Measurements from ENCODE around the gene MCUB.
"Not testable (repeated sequence)": the region's sequence is repeated elsewhere in the genome, so short reads cannot be mapped to it uniquely, and the experiment has no call there.

Gene MCUB

DNA sequence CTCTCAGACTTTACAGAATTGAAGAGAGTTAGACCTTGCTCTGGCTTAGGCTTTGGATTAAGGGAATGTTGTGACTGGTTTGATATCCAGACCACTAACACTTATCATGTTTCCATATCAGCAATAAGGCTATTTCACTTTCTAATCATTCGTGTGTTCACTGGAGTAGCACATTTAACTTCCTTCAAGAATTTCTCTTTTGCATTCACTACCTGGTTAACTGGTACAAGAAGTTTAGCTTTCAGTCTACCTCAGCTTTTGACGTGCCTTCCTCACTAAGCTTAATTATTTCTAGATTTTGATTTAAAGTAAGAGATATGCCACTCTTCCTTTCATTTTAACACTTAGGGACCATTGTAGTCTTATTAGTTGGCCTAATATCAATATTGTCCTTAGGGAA, 80.6 kb downstream of the MCUB start:
- no peak for DNase-seq

DNA sequence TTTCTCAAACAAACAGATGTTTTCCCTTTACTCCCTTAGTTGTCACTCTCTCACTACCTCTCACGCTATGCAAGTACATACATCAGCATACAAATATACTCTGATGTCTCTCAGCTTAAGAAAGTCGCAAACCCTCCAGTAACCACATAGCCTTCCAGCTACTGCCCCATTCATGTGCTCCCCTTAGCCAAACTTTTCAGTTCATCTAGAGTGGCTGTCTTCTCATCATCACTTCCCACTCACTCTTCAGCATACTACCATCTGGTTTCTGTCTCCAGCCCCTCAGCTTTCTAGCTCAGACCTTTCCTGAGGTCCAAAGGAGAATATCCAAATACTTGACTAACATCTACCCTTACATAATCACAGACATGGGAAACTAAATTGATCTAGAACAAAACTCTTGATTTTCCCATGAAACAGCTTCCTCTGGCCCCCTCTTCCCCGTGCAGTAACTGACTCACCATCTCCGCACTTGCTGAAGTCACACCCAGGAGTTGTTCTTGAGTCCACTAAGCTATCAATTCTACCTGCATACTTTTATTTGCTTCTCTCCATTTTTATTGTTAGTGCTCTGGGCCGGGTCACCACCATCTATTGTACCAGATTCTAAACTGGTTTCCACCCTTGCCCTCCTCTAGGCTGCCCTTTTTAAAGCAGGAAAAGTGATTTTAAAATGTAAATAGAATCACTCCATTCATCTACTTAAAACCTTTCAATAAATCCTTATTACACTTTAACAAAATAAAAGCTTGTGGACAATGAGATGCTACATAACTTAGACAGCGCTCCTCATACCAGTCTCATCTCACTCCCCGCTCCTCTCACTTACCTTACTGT, 86.0 kb downstream of the MCUB start:
- DNase-seq = no peak

DNA sequence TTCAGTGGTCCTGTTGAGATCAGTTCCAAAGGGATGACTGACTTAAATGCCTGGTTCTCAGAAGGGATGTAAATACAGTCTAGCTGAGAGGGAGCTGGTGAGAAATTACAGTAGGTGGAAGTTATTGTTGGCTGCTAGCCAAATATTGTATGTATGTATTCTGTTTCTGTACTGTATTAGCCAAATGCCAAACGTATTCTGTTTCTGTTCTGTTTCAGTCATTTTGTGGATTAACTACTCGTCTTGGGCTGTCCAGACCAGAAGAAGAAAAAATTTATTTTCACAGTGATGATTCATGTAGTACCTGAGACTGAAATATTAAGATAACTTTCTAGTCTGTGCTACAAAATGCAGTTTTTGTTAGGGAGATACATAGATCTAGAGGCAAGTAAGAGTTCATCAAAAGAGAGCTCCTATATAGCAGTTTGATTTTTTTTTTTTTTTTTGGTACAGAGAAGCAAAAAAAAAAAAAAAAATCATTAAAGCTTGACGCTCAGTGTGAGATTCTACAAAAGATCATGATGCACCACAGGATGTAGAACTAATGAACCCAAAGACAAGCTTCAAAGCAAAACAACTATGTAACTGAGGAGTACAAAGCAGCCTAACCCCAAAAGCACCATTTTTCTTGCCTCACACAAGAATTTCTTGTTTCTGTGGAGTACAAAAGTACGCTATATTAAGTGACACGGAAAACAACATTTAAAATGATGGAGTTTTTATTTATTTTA, 88.4 kb downstream of the MCUB start:
- no peak for DNase-seq

DNA sequence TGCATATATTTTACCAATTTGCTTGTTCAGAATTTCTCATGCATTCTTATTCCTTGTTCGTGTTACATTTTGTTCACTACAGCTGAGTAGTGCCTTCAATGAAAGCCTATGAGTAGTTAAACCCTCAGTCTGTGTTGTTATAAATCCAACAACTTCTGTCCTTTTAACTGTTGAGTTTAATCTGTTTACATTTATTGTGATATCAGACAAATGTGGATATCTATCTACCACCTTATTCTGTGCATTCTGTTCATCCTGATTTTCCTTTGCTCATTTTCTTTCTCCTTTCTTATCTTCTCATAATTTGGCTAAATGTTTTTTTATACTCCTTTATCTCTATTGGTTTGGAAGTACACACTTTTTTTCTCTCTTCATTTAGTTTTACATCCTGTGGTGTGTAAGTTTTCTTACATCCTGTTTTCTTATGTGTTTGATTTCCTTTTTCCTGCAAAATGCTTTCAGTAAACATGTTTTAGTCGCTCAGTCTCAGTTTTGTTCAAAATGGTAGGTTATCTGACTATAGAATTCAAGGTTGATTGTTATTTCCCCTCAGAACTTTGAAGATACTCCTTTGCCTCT, 89.0 kb downstream of the MCUB start:
- DNase-seq = no peak

DNA sequence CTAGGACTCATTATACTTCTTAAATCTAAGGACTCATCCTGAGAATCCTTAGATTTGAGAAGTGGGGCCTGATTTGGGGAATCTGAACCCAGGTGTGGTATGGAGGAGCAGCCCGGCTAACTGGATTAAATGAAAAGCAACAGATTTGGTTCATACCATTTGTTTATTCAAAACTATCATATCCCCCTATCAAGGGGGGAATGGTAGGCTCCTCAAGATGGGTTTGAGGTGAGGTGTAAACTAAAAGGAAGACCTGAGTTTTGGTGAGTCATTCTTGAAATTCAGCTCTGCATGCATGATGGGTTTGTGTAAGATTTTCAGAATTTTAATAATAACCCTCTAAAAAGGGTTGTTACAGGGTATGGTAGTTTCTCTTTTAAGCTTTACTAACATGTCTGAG, 89.8 kb downstream of the MCUB start:
- no peak for DNase-seq

DNA sequence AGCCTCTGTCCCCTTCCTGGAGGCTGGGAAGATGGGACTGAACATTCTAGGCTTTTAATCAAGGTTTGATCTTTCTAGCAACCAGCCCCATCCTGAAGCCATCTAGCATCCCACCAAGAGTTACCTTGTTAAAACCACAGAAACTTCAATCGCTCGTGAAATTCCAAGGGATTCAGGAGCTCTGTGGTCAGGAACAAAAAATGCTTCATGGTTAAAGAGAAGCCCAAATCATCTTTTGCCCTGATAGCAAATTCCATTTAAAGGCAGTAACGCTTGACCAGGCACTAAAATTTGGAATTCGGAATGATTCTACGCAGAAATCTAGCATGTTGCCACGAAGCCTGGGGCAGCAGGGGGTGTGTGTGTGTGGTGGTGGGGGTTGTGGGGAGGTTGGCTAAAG, 95.3 kb downstream of the MCUB start:
- no peak for DNase-seq

DNA sequence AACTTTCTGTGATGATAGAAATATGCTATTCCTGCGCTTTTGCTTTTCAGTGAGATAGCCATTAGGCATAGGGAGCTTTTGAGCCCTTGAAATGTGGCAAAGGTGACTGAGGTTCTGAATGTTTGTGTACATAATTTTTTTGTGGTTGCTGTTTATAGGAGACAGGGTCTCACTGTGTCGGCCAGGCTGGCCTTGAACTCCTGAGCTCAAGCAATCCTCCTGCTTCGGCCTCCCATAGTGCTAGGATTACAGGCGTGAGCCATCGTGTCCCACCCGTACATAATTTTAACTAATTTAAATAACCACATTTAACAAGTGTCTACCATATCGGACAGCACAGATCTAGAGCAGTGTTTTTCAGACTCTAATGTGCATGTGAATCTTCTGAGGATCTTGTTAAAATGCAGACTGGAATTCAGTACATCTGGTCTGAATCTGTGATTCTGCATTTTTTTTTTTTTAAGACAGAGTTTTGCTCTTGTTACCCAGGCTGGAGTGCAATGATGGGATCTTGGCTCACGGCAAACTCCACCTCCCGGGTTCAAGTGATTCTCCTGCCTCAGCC, 97.9 kb downstream of the MCUB start:
- DNase-seq = no peak

DNA sequence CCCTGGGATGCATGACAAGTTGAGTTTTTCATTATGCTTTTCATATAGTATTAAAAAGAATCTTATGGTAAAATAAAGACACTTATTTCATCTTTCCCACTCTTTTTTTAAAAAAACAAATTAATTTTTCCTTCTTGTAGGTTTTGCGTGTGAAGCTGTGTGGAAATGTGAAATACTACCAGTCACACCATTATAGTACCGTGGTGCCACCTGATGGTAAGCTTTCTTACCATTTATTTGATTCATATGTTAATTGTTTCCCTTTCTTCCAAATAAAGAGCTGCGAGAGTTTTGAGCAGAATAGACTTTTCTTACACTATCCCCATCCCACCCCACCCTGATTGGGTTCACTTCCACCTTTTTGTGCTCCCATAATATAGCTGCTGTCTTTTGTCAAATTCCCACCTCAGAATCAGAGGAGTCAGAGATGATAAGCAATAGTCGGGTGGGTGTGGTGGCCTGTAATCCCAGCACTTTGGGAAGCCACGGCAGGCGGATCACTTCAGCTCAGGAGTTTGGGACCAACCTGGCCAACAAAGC, 98.9 kb downstream of the MCUB start:
- DNase-seq = no peak

DNA sequence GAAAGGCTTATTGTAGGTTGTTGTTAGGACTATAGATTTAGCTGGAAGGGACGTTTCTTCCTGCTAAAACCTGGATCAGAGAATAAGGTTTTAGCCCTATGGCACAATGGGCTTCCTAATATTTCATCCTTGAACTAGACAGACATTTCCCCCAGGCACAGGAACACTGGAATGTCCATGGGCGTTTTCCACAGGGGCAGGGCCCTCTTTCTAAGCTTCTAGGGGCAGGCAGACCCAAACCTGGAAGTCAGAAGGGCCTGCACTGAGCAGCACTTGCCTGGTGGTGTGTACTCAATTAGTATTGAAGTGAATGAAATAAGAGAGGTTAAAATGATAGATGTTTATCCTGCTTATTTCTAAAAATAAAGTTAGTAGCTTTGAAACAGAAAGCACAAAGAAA, 102.1 kb downstream of the MCUB start:
- no peak for DNase-seq

DNA sequence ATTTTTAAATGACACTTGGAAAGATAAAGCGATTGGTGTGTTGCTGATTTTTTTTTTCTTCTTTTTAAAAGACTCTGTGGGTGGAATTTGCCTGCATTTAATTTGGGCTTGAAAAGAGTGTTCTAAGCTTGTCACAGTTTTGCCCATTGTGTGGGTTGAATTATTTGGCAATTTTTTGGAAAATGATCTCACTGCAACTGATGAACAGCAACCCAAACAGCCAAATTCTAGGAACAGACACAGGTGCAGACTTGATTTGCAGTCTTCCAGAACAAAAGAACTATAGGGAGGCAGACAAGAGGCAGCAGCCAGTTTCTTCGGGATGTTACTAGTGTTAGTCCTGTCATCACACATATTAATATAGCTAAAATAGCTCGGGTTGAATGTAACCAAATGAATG, 102.7 kb downstream of the MCUB start:
- no peak for DNase-seq

DNA sequence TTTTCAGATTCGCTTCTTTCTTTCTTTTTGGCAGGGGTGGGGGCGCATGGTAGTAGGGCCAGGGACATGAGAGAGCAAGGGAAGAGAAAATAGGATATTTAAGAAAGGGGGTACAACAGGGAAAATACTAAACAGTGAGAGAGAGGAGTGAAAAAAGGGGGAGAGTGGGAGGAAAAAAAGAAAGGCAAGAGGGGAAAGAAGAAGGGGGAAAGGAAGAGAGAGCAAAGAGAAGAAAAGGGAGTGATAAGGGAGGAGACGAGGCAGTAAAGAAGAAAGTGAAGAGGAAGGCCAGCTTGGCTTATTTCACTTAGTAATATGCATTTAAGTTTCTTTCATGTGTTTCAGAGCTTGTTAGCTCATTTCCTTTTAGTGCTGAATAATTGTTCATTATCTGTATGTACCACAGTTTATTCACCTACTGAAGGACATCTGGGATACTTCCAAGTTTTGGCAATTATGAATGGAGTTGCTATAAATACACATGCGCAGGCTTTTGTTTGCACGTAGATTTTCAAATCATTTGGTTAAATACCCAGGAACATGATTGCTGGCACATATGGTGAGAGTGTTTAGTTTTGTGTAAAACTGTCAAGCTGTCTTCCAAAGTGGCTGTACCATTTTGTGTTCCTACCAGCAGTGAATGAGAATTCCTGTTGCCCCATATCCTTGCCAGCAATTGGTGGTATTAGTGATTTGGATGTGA, 105.9 kb downstream of the MCUB start:
- no peak for DNase-seq

DNA sequence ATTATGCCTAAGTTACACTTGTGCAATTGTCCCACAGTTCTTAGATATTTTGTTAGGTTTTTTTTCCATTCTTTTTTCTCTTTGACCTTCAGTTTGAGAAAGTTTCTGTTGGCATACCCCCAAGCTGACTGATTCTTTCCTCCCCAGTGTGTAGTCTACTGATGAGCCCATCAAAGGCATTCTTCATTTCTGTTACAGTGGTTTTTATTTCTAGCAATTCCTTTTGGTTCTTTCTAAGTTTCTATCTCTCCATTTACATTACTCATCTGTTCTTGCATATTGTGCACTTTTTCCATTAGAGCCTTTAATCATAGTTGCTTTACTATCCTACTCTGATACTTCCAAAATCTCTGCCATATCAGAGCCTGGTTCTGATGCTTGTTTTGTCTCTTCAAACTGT, 111.3 kb downstream of the MCUB start:
- DNase-seq = no peak

DNA sequence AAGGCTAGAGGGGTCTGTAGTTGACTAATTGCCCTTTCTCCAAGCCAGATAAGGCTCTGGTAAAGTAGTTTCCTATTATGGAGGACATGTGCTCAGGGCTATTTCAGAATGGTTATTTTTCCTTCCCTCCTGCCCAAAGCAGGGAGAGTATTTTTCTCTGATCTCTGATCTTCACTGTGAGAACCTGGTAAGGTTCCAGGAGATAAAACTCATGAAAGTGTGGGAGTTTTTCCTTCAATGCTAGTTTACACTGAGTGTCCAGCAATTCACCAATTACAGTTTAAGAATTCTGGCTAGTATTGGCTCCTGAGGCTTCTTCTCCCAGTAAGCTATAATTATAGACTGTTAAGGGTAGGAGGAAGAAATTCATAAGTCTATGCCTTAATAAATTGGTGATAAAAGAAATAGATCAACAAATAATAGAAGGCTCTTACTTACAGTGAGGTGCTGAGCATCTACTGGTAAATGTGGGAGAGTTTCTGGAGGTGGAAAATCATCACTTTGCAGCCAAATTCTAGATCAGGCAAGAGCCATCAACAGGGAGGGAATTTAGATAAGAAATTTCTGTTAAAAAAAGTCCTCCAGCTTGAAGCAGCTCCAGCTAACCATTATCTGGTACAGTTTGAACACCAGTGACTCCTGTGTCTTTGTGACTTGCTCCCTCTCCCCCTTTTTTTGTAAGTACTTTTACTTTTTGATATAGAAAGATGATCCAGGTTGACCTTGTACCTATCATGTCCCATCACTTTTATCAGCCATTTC, 112.3 kb downstream of the MCUB start:
- no peak for DNase-seq

DNA sequence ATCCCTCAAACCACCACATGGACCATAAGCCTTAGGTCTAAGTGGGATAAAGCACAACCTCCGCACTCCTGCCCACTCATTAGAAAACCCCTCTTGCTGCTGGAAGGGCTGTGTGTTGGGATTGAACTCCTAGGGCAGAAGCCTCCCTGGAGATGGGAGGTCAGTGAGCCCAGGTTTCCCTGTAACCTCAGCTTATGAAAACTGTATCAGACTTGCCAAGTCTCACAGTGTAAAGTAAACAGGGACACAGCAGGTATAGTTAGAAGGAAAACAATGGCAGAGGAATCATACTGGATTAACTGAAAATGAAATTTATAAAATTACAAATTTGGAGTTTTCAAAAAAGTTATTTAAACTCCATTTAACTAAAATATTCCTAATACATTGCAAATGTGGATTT, 113.3 kb downstream of the MCUB start:
- DNase-seq = no peak

DNA sequence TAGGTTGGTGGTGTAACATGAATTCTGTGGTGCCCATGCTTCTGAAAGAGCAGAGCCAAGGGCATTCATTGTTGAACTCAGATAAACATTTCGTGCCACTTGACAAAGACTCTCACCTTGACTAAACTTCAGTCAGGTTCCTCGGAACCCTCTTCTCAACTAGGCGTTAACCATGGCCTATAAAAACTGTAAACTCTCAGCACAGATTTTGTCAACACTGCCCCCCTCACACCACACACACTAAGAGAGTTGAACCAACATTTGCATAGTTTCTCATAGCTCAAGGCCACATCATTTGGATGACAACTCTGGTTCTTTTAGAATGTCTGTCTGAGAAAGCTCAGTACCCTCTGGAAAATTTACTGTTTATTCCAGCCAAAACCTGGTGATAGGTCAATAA, 115.1 kb downstream of the MCUB start:
- no peak for DNase-seq

DNA sequence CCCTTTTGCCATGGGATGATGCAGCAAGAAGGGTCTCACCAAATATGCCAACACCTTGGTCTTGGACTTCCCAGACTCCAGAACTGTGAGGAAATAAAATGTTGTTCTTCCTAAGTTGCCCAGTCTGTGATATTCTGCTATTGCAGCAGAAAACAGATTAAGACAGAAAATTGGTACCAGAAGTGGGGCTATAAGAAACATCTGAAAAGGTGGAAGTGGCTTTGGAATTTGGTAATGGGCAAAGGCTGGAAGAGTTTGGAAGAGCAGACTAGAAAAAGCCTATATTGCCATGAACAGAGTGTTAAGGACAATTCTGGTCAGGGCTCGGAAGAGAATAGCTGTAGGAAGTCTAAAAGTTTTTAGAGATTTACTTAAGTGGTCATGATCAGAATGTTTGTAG, 115.8 kb downstream of the MCUB start:
- DNase-seq = no peak

DNA sequence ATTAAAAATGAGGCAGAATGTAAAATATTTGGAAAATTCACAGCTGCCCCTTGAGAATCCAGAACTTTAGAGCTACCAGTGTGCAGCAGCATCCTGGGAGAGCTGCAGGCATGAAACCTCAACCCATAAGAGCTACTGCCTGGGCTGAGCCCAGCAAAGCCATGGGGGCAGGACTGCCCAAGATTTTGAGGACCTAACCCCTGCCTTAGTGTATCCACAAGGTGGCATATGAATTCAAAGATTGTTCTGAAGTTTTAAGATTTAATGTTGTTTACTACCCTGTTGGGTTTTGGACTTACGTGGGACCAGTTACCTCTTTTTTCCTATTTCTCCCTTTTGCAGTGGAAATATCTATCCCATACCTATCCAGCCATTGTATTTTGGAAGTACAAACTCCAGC, 116.8 kb downstream of the MCUB start:
- DNase-seq = no peak

DNA sequence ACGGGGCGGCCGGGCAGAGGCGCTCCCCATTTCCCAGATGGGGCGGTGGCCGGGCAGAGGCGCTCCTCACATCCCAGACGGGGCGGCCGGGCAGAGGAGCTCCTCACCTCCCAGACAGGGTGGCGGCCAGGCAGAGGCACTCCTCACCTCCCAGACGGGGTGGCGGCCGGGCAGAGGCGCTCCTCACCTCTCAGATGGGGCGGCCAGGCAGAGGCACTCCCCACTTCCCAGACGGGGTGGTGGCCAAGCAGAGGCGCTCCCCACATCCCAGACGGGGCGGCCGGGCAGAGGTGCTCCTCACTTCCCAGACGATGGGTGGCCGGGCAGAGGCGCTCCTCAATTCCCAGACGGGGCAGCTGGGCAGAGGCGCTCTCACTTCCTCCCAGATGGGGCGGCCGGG, 118.4 kb downstream of the MCUB start:
- not testable (repeated sequence) for DNase-seq

DNA sequence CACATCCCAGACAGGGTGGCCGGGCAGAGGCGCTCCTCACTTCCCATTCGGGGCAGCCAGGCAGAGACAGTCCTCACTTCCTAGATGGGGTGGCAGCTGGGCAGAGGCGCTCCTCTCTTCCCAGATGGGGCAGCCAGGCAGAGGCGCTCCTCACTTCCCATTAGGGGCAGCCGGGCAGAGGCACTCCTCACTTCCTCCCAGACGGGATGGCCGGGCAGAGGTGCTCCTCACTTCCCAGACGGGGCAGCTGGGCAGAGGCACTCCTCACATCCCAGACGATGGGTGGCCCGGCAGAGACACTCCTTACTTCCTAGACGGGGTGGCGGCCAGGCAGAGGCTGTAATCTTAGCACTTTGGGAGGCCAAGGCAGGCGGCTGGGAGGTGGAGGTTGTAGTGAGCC, 118.9 kb downstream of the MCUB start:
- DNase-seq = not testable (repeated sequence)

DNA sequence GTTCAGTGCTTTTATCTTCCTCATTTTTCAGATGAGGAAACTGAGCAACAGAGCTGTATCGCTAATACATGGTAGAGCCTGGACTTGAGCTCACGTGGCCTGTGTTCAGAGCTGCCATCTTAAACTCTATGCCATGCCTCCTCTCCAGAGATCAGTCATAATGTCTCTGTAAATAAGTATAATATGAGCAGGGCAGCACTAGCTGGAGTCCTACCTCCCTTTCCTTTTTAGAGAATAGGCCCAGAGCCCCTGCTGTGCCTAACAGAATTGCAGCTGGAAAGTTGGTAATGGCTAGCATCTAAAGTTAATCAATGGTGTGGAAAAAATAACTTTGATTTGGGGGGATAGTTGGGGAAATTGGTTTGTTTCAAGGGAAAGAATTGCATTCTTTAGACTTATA, 122.8 kb downstream of the MCUB start:
- no peak for DNase-seq

DNA sequence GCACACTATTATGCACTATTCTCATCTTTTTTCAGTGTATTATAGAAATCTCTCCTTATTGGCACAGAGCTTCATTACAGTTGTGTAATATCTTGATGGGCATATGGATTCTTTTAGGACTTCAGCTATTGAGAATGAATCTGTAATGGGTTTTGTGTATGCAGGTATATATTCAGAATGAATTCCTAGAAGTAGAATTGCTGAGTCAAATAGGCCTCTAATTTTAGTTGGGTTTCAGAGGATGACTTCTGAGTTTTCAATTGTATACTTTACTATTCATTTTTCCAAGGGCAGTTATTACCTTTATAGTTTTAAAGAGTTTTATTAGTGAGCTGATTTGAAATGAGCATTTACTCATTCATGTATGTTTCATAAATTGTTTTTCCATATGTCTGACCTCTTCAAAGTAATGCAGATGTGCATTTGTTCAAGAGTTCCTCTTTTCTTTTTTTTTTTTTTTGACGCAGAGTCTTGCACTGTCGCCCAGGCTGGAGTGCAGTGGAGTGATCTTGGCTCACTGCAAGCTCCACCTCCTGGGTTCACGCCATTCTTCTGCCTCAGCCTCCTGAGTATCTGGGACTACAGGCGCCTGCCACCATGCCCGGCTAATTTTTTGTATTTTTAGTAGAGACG, 123.7 kb downstream of the MCUB start:
- no peak for DNase-seq

DNA sequence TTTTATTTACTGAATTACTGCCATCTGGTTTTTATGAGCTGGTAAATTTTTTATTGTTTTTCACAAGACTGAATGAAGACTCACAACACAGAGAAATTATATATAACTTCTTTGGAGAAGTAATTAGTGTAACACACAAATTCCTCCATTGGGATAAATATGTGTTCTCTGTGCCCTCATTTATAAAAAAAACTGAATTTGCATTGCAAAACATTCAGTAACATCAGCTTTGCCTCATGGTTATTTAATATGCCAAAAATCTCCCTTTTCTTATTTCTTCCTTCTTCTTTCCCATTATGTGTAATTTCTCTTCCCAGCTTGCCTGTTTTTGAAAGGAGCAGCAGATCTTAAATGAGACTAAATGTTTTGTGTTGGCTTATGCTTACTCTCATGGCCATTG, 124.7 kb downstream of the MCUB start:
- DNase-seq = no peak
